ENCODE data around the gene MALRD1.

- no peak for TF ChIP-seq POLR2AphosphoS5 (IDR thresholded peaks at IDR 0.05; ENCODE audit: low read depth, low read length)
- no peak for TF ChIP-seq CTCF (IDR thresholded peaks at IDR 0.05)
These were observed 580.4 kb downstream of the MALRD1 start for GRCh38 chr10:19628767-19629560.

All from Panc1 (cell line).